Activated naive CD8-positive, alpha-beta T cell treated with anti-CD3 and anti-CD28 coated beads for 36 hours (primary cell): ENCODE results near the gene OPTN. TPM values are rescaled to one million over a fixed set of nuclear protein-coding genes. Genes with fewer than 3 reads are reported as not detected.
"Not testable (repeated sequence)": the region's sequence is repeated elsewhere in the genome, so short reads cannot be mapped to it uniquely, and the experiment has no call there.

Source experiments
- DNase-seq: peaks from one replicate; pipeline ENCODE4 v3.0.0; 2021
- H3K27ac Mint-ChIP-seq: one replicate; pipeline ENCODE4 v1.8.0; 2022; ENCODE audit warnings: mild to moderate bottlenecking, moderate library complexity, mixed read lengths
- H3K27me3 Mint-ChIP-seq: one replicate; pipeline ENCODE4 v1.8.0; 2022; ENCODE audit warnings: mild to moderate bottlenecking, mixed read lengths
- H3K36me3 Mint-ChIP-seq: one replicate; pipeline ENCODE4 v1.8.0; 2021; ENCODE audit warnings: mild to moderate bottlenecking, mixed read lengths
- H3K4me1 Mint-ChIP-seq: one replicate; pipeline ENCODE4 v1.8.0; 2021; ENCODE audit warnings: mixed read lengths
- H3K4me3 Mint-ChIP-seq: one replicate; pipeline ENCODE4 v1.8.0; 2022; ENCODE audit warnings: mild to moderate bottlenecking, moderate library complexity, mixed read lengths
- H3K9me3 Mint-ChIP-seq: one replicate; pipeline ENCODE4 v1.8.0; 2022; ENCODE audit warnings: mixed read lengths
- total RNA-seq, 2 experiments: library from RNA; stranded (reverse); gene quantifications; one replicate each; pipeline ENCODE4 v1.2.3, GENCODE V29; 2021

OPTN gene
- 10 to 100 TPM; 30.8 to 32.9 TPM for total RNA-seq

DNA sequence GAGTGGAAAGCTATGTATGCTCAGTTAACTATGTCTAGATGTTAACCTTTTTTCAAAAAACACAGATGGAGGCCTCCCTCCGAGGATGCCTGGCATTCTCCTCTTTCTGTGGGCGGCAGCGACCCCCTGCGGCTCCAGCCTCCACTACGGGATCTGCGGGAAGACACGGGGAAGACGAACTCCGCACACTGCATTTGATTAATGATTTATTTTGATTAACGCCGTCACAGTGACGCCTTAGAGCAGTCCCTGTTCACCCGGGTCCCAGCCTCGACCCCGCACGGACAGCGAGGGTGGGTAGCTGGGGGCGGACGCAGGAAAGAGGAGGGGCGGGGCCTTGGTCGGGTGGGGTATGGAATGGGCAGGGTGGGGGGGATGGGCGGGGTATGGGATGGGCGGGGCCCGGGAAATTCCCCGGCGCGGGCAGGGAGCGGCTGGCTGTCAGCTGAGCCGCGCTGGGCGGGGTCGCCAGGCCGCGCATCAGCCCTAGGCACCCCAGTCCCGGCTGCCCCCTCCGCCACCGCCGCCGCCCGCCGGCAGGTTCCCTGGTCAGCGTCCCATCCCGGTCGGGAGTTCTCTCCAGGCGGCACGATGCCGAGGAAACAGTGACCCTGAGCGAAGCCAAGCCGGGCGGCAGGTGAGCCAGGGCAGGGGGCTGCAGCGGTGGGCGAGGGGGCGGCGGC lies at the start of gene OPTN:
TSS of gene OPTN (plus strand) at position 498 of the 683 bp plus-strand sequence. CDS start 8,960 bp downstream, outside the sequence.
- Mint-ChIP-seq H3K27ac (peak within 1 kb of the TSS; percentile 75), H3K36me3 (peaks cover 10% of the 10 kb centered on the region), H3K4me1 (peaks cover 24% of the 10 kb centered on the region), H3K4me3 (peak within 1 kb of the TSS; percentile 85), H3K27me3 (no peaks in the 10 kb centered on the region), H3K9me3 (no peaks in the 10 kb centered on the region)
- DNase-seq, result peak; percentile 83

- no peak for DNase-seq
- Mint-ChIP-seq H3K36me3 (no peaks in the 10 kb centered on the region), H3K4me1 (no peaks in the 10 kb centered on the region), H3K4me3 (no peak overlapping the region), H3K27ac (no peak overlapping the region), H3K9me3 (no peaks in the 10 kb centered on the region), H3K27me3 (peaks cover 14% of the 10 kb centered on the region)
Observed at GRCh38 chr10:13051126-13051694, 48.8 kb upstream of the OPTN start.

DNA sequence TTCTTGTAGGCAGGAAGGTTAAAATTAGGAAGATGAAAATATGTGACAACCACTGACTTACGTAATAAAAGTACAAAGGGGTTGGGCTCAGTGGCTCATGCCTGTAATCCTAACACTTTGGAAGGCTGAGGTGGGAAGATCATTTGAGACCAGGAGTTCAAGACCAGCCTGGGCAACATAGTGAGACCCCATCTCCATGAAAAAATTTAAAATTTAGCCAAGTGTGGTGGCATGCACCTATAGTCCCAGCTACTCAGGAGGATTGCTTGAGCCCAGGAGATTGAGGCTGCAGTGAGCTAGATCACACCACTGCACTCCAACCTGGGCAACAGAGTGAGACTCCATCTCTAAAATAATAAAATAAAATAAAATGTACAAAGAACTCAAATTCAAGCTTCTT lies 46.8 kb upstream of the OPTN start:
- peaks cover 14% of the 10 kb centered on the region for H3K27me3 Mint-ChIP-seq
- H3K27ac Mint-ChIP-seq, H3K9me3 Mint-ChIP-seq, H3K36me3 Mint-ChIP-seq, H3K4me1 Mint-ChIP-seq, DNase-seq, H3K4me3 Mint-ChIP-seq: not testable (repeated sequence)

DNA sequence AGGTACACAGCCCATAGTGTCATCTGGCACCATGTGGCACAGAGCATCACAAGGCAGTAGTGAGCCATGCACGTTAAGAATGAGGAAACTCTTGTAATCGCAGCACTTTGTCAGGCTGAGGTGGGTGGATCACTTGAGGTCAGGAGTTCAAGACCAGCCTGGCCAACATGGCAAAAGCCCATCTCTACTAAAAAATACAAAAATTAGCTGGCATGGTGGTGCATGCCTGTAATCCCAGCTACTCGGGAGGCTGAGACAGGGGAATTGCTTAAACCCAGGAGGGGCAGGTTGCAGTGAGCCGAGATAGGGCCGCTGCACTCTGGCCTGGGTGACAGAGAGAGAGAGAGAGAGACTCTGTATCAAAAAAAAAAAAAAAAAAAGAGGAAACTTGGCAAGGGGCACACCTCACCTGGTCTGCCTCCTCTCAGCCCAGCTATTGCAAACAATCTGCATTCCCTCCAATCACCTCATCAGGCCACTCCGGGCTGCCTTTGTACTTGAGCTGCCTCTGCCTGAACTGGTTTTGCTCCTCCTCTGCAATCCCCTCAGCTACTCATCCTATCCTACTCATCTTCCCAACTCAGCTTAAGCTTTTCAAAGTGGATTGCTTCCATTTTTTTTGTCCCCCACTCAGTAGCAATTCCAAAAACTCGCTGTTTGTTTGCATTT lies 46.0 kb upstream of the OPTN start:
- Mint-ChIP-seq H3K36me3 (no peaks in the 10 kb centered on the region), H3K4me3 (no peak overlapping the region), H3K9me3 (no peaks in the 10 kb centered on the region), H3K27me3 (peaks cover 14% of the 10 kb centered on the region), H3K4me1 (no peaks in the 10 kb centered on the region), H3K27ac (no peak overlapping the region)
- DNase-seq, result no peak

DNA sequence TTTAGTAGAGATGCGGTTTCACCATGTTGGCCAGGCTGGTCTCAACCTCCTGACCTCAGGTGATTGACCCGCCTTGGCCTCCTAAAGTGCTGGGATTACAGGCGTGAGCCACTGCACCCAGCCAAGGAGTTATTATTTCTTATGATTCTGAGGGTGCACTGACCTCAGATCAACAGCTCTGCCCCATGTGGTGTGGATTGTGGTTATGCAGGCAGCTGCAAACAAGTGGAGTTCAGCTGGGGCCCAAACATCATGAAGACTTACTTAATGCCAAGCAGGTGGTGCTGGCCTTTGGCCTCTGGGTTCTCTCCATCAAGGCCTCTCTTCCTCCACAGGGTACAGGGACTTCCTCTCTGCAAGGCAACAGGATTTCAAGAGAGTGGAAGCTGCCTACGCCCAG lies 45.1 kb upstream of the OPTN start:
- no peak overlapping the region for H3K27ac Mint-ChIP-seq
- H3K4me1 Mint-ChIP-seq, result no peaks in the 10 kb centered on the region

DNA sequence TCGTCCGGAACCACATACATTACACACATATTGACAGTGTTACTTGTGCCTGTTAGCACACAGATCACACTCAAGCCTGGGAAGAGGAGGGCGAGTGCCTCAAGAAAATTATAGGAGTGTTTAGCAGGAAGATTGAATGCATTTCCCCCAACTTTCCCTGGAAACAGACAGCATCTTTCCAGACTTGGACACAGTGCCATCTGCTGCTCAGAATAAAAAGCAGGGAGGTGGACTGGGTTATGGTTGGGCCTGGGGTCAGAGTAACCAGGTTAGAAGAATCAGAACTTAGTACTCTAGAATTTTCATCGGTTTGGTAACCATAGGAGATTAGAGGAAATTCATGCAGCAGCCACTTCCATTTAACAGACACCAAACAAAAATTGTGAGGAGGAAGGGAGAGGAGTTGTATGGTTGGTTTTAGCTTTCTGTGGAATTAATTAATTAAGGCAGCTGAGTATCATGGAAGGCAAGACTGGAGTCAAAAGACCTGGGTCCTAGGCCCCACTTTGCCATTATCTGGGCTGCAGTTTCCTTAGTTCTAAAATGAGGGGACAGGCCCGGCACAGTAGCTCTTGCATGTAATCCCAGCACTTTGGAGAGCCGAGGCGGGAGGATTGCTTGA lies 43.4 kb upstream of the OPTN start:
- DNase-seq, result no peak
- Mint-ChIP-seq H3K27me3 (peaks cover 14% of the 10 kb centered on the region), H3K36me3 (no peaks in the 10 kb centered on the region), H3K27ac (no peak overlapping the region), H3K4me3 (no peak overlapping the region), H3K9me3 (no peaks in the 10 kb centered on the region), H3K4me1 (no peaks in the 10 kb centered on the region)

More for the DNA sequence above, 45.1 kb upstream of the OPTN start:
- no peaks in the 10 kb centered on the region for H3K9me3 Mint-ChIP-seq
- no peak for DNase-seq
- H3K27me3 Mint-ChIP-seq, result peaks cover 18% of the 10 kb centered on the region
- no peaks in the 10 kb centered on the region for H3K36me3 Mint-ChIP-seq
- no peak overlapping the region for H3K4me3 Mint-ChIP-seq

DNA sequence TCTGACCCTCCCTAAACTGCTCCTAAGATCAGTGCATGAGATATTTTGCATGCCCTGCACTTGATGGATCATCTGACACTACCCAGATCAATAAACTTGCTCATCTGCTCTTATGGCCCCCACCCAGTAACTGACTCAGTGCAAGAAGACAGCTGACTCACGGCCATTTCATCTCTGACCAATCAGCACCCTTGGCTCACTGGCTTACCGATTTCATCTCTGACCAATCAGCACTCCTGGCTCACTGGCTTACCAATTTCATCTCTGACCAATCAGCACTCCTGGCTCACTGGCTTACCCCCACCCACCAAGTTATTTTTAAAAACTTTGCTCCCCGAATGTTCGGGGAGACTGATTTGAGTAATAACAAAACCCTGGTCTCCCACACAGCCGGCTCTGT lies 37.2 kb upstream of the OPTN start:
- no peaks in the 10 kb centered on the region for H3K4me1 Mint-ChIP-seq
- H3K36me3 Mint-ChIP-seq, result no peaks in the 10 kb centered on the region
- DNase-seq, result no peak
- H3K9me3 Mint-ChIP-seq, result peaks cover 2% of the 10 kb centered on the region
- no peak overlapping the region for H3K27ac Mint-ChIP-seq
- peaks cover 22% of the 10 kb centered on the region for H3K27me3 Mint-ChIP-seq
- H3K4me3 Mint-ChIP-seq, result no peak overlapping the region

DNA sequence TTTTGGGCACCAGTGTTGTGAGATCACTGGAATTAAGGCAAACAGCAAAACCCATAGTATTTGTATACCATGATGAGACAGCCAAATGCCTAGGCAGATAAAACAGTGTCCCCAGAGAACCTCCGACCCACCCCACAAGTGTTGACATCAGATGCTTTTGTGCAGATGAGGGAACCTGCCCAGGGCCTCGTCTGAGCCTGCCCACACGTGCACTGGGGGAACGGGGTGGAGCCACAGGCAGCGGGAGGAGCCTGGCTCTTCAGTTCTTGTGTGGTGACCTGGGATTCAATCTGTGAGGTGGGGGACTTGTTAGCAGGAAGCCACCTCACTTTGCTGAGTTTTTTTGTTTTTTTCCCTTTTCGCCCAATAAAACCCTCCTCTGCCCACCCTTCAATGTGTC lies 33.4 kb upstream of the OPTN start:
- Mint-ChIP-seq H3K9me3 (peaks cover 5% of the 10 kb centered on the region), H3K27ac (no peak overlapping the region), H3K4me3 (no peak overlapping the region), H3K4me1 (no peaks in the 10 kb centered on the region), H3K36me3 (no peaks in the 10 kb centered on the region), H3K27me3 (peaks cover 17% of the 10 kb centered on the region)
- DNase-seq, result no peak

DNA sequence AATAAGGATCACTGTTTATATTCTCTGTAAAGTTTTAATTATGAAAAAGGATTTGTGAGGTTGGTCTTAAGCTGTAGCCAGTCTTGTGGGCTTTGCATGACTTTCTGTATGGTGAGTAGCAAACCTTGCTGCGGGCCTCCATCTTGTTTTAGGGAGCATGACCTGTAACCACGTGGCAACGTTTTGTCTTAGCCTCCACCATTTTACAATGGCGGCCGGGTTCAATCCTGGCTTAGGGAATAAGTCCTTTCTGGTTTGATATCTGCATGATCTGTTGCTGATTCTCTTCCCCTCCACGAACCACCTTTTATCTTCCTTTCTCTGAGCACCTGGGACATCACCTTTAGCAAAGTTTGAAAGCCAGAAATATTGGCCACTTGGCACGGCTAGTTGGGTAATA lies 32.5 kb upstream of the OPTN start:
- Mint-ChIP-seq H3K27ac (no peak overlapping the region), H3K9me3 (peaks cover 5% of the 10 kb centered on the region), H3K4me1 (no peaks in the 10 kb centered on the region), H3K27me3 (peaks cover 20% of the 10 kb centered on the region), H3K4me3 (no peak overlapping the region), H3K36me3 (no peaks in the 10 kb centered on the region)
- DNase-seq, result no peak

GRCh38 chr10:13068071-13068470 lies 31.9 kb upstream of the OPTN start:
- peaks cover 21% of the 10 kb centered on the region for H3K27me3 Mint-ChIP-seq
- no peaks in the 10 kb centered on the region for H3K4me1 Mint-ChIP-seq
- no peaks in the 10 kb centered on the region for H3K36me3 Mint-ChIP-seq
- no peak overlapping the region for H3K27ac Mint-ChIP-seq
- peaks cover 5% of the 10 kb centered on the region for H3K9me3 Mint-ChIP-seq
- H3K4me3 Mint-ChIP-seq, result no peak overlapping the region
- DNase-seq, result no peak

DNA sequence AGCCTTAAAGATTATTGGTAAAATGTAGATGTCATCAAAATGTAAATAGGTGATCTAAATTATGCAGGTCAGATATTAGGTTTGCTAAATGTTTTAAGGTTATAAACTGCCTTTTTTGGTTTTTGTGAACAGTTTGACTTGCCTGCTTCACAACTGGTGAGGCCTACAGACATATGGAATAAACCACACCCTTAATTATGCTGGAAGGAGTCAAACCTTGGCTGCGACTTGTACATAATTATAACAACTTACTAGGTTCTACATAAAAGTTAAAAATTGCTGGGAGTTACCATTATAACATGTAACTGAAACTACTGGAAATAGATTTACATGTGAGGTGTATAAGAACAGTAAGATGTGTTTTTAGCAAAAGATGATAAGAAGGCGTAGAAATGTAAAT lies 31.5 kb upstream of the OPTN start:
- H3K27me3 Mint-ChIP-seq, result peaks cover 18% of the 10 kb centered on the region
- no peak for DNase-seq

GRCh38 chr10:13072339-13072738 lies 27.6 kb upstream of the OPTN start:
- no peaks in the 10 kb centered on the region for H3K36me3 Mint-ChIP-seq
- DNase-seq, result no peak
- no peak overlapping the region for H3K4me3 Mint-ChIP-seq
- no peaks in the 10 kb centered on the region for H3K4me1 Mint-ChIP-seq
- H3K27me3 Mint-ChIP-seq, result peaks cover 34% of the 10 kb centered on the region
- no peak overlapping the region for H3K27ac Mint-ChIP-seq
- H3K9me3 Mint-ChIP-seq, result peaks cover 6% of the 10 kb centered on the region

More for the DNA sequence above, 31.5 kb upstream of the OPTN start:
- Mint-ChIP-seq H3K36me3 (no peaks in the 10 kb centered on the region), H3K4me3 (no peak overlapping the region), H3K27ac (no peak overlapping the region), H3K9me3 (peaks cover 3% of the 10 kb centered on the region), H3K4me1 (no peaks in the 10 kb centered on the region)

- no peaks in the 10 kb centered on the region for H3K4me1 Mint-ChIP-seq
- peaks cover 1% of the 10 kb centered on the region for H3K36me3 Mint-ChIP-seq
- H3K4me3 Mint-ChIP-seq, result no peak overlapping the region
Observed at GRCh38 chr10:13074563-13075451, 25.2 kb upstream of the OPTN start.

GRCh38 chr10:13078912-13079775 lies 20.8 kb upstream of the OPTN start:
- Mint-ChIP-seq H3K9me3 (peaks cover 30% of the 10 kb centered on the region), H3K4me3 (no peak overlapping the region), H3K27me3 (peaks cover 25% of the 10 kb centered on the region), H3K4me1 (no peaks in the 10 kb centered on the region), H3K27ac (no peak overlapping the region), H3K36me3 (peaks cover 7% of the 10 kb centered on the region)
- DNase-seq, result no peak

More at GRCh38 chr10:13074563-13075451, 25.2 kb upstream of the OPTN start:
- DNase-seq, result peak; percentile 54
- H3K27me3 Mint-ChIP-seq, result peaks cover 30% of the 10 kb centered on the region
- H3K27ac Mint-ChIP-seq, result no peak overlapping the region
- peaks cover 11% of the 10 kb centered on the region for H3K9me3 Mint-ChIP-seq
